GM21717 (cell line): ENCODE data around the gene TUBB3.
"Not testable (repeated sequence)": the region's sequence is repeated elsewhere in the genome, so short reads cannot be mapped to it uniquely, and the experiment has no call there.

ENCODE experiments used
- ATAC-seq: cut with Tn5 transposase; IDR thresholded peaks from one replicate; pipeline ENCODE4 v1.9.1; 2021; ENCODE audit warnings: mild to moderate bottlenecking, moderate library complexity; ENCODE audit not compliant: unreplicated experiment

TUBB3 gene

DNA sequence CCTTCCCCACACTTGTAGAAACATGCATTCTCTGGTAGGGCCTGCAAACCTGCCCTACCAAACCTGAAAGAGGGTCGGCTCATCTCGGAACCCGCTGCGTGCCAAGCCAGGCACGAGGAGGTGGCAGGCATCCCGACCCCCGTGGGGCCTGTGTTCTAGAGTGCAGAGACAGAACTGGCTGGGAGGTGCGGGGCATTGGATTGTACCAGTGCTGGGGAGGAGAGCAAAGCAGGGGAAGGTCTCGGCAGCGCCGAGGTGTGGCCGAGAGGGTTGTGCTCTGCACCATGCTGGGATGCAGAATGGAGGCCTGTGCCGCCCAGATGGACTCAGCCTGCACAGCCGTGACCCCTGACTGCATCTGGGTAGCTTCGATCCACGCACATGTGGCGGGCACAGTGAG lies 22.3 kb upstream of the TUBB3 start:
- no peak for ATAC-seq

- ATAC-seq = no peak
Measured at GRCh38 chr16:89902980-89903379, 20.2 kb upstream of the TUBB3 start.

GRCh38 chr16:89903908-89904515 lies 19.1 kb upstream of the TUBB3 start:
- no peak for ATAC-seq

- no peak for ATAC-seq
Measured at GRCh38 chr16:89904606-89905510, 18.3 kb upstream of the TUBB3 start.

GRCh38 chr16:89905511-89906139 lies 17.5 kb upstream of the TUBB3 start:
- ATAC-seq = no peak

DNA sequence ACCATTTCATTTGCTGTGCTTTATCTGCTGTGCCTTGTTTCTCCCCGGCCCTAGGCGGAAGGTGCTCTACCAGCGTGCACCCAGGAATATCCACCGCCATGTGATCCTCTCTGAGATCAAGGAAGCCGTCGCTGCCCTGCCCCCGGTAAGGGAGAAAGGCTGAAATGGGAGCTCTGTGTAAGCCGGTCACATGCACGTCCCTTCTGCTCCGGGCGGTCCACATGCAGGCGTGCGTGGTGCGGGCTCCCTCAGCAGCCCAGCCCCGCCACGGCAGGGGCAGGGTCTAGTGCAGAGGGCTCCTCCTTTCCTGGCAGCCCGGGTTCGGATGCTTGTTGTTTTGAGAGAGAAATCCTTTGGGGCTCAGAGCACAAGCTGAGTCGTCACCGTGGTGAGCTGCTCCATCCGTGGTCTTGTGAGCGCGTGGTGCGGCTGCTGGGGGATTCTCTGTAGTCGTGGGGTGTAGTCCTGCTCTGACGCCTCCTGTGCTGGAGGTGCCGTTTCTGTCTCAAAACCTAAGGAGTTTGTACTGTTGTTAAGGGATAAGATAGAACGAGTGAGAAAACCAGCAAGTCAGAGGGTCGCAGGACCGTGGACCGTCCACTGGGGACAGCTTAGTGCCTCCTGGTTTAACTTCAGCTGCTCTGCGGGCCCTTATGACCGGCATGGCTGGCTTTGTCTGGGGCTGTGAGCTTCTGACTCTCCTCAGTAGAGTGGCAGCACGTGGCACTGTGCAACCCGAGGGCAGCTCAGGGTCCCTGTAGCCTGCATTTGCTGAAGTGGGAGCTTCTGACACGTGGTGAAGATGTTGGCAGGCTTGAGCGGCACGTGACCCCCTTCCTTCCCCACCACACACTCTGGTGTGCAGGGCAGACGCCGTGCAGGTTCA lies 16.8 kb upstream of the TUBB3 start:
- ATAC-seq = no peak

GRCh38 chr16:89907055-89907814 lies 15.9 kb upstream of the TUBB3 start:
- ATAC-seq = no peak

GRCh38 chr16:89908236-89908635 lies 14.9 kb upstream of the TUBB3 start:
- no peak for ATAC-seq

- no peak for ATAC-seq
Measured at GRCh38 chr16:89909777-89910716, 13.1 kb upstream of the TUBB3 start.

- no peak for ATAC-seq
Measured at GRCh38 chr16:89910717-89911354, 12.3 kb upstream of the TUBB3 start.

- no peak for ATAC-seq
Measured at GRCh38 chr16:89911375-89911774, 11.8 kb upstream of the TUBB3 start.

DNA sequence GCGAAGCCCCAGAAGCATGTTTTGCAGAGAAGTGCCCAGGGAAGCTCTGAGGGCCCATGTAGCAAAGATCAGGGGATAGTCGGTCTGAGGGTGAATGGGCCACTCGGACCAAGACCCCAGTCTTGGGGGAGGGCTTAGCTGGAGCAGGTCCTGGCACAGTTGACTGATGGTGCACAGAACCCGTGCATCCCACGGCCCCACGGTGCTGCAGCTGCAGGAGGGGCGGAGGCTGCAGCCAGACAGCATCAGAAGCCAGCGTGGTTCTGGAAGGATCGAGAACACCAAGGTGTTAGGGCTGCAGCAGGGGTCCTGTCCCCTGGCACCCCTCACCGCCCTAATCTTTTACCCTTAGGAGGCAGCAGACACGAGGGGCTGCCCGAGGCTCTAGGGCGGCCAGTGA lies 11.0 kb upstream of the TUBB3 start:
- ATAC-seq = no peak

GRCh38 chr16:89912627-89913026 lies 10.5 kb upstream of the TUBB3 start:
- no peak for ATAC-seq

DNA sequence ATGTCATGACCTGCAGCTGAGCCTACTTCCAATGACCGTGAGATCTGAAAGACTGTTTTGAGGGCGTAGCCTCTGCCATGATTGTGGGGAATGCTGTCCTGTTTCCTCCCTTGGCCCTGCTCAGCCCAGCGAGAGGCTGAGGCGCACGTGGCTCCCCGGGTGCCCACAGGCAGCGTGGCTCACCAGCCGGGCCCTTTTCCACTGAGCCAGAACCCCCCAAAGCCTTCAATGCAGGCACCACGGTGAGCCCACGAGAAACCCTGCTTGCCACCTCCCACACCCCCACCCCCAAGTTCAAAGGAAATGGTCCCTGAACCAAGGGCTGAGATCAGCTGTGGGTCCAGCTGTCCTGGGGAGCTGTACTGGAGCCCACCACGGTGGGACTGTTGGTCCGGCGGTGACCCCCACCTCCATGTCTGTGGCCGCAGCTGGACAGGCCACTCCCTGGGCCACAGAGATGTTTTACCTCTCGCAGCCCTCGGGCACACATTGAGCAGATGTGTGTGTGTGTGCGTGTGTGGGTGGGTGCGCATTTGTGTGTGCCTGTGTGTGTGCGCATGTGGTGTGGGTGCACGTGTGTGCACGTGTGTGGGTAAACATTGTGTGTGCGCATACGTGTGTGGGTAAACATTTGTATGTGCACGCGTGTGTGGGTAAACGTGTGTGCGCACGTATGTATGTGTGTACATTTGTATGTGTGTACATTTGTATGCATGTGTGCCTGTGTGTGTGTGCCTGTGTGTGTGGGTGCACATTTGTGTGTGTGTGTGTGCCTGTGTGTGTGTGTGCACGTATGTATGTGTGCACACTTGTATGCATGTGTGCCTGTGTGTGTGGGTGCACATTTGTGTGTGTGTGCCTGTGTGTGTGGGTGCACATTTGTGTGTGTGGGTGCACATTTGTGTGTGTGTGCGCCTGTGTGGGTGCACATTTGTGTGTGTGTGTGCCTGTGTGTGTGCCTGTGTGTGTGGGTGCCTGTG lies 9.4 kb upstream of the TUBB3 start:
- ATAC-seq = no peak

GRCh38 chr16:89914642-89915285 lies 8.4 kb upstream of the TUBB3 start:
- not testable (repeated sequence) for ATAC-seq

GRCh38 chr16:89915303-89916232 lies 7.6 kb upstream of the TUBB3 start:
- no peak for ATAC-seq
